Activated B cell treated with CpG ODN at 0.5 μM for 24 hours (primary cell): ENCODE data around the gene RAP1GAP2. TPM values are rescaled to one million over a fixed set of nuclear protein-coding genes. Genes with fewer than 3 reads are reported as not detected.
A peak's percentile ranks its signal among the peaks of the same experiment; 100 is the strongest.
"Not testable (repeated sequence)": the region's sequence is repeated elsewhere in the genome, so short reads cannot be mapped to it uniquely, and the experiment has no call there.

Source experiments
- ATAC-seq: fragments of 200-7000 bp; cut with Tn5 transposase; one replicate; pipeline ENCODE4 v1.10.0; 2021; ENCODE audit warnings: low read depth, mild to moderate bottlenecking, moderate library complexity
- CTCF ChIA-PET: fragments of 350-600 bp; sonication (Branson Sonifier 250); formaldehyde crosslinking; loops from one replicate; lab custom pipeline; 2021; ENCODE audit warnings: antibody characterized with exemption; lab: Charles Lee
- POLR2A ChIA-PET: fragments of 350-600 bp; sonication (Branson Sonifier 250); formaldehyde crosslinking; loops from one replicate; lab custom pipeline; 2021; ENCODE audit warnings: antibody characterized with exemption; lab: Charles Lee
- DNase-seq: peaks from one replicate; pipeline ENCODE4 v3.0.0; 2022
- H3K27ac Mint-ChIP-seq: one replicate; pipeline ENCODE4 v1.8.0; 2020; ENCODE audit warnings: mixed read lengths
- H3K27me3 Mint-ChIP-seq: one replicate; pipeline ENCODE4 v1.8.0; 2021; ENCODE audit warnings: mixed read lengths
- H3K36me3 Mint-ChIP-seq: one replicate; pipeline ENCODE4 v1.8.0; 2021; ENCODE audit warnings: low read depth, mixed read lengths
- H3K4me1 Mint-ChIP-seq: one replicate; pipeline ENCODE4 v1.8.0; 2021; ENCODE audit warnings: mixed read lengths
- H3K4me3 Mint-ChIP-seq: one replicate; pipeline ENCODE4 v1.8.0; 2020; ENCODE audit warnings: mild to moderate bottlenecking, mixed read lengths
- H3K9me3 Mint-ChIP-seq: one replicate; pipeline ENCODE4 v1.8.0; 2020; ENCODE audit warnings: mixed read lengths
- CTCF ChIP-seq: fragments of 200-600 bp; IDR thresholded peaks from one replicate; pipeline ENCODE4 v1.8.0; 2022; ENCODE audit warnings: antibody characterized with exemption, mild to moderate bottlenecking
- intact Hi-C: fragments of 100-400 bp; cut with micrococcal nuclease; formaldehyde crosslinking; loops from one replicate; pipeline ENCODE4 v1.15.1; 2024
- total RNA-seq: library from RNA; stranded (reverse); gene quantifications from 2 replicates; pipeline ENCODE4 v1.2.3, GENCODE V29; 2022

Gene RAP1GAP2
- total RNA-seq, 1 donor from 2014 or later, result 2.6 TPM

DNA sequence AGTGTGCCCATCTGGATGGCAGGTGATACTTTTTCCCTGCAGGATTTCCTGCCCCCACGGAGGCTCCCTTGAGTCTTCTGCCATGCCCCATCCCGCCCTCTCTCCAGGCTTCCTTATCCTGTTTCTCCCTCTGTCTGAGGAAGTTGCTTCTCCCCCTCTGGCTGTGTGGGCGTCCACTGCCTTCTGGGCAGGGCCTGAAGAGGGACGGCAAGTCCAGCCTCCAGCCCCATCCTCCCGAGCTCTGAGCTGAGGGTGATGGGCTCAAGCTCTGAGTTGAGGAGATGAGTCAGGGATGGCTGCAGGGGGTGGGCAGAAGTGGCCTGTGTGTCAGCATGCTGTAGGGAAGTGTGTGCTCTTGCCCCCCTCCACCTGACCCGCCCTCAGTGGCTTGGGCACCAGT lies 14.2 kb upstream of the RAP1GAP2 start:
- no peak for ATAC-seq

GRCh38 chr17:2783310-2784030 lies 12.8 kb upstream of the RAP1GAP2 start:
- CTCF ChIA-PET, result interaction anchor here (1.1 to 1.8 kb wide), 2 partner anchors 54 to 229 kb away, joined by 4 to 5 read pairs; no protein-coding TSS in a partner anchor
- POLR2A ChIA-PET, result no interaction called here
- intact Hi-C loops, result no loop called here

More for the DNA sequence above, 14.2 kb upstream of the RAP1GAP2 start:
- H3K4me3 Mint-ChIP-seq, result no peak overlapping the region
- peaks cover 14% of the 10 kb centered on the region for H3K27me3 Mint-ChIP-seq
- TF ChIP-seq CTCF, result no peak
- no peak overlapping the region for H3K27ac Mint-ChIP-seq
- no peaks in the 10 kb centered on the region for H3K36me3 Mint-ChIP-seq
- DNase-seq, result no peak
- ChIA-PET POLR2A (no interaction called here), CTCF (interaction anchor here (1.1 kb wide), 1 partner anchor 45 kb away, joined by 3 read pairs; no protein-coding TSS in a partner anchor)
- intact Hi-C loops, result no loop called here
- H3K4me1 Mint-ChIP-seq, result peaks cover 8% of the 10 kb centered on the region
- no peaks in the 10 kb centered on the region for H3K9me3 Mint-ChIP-seq

GRCh38 chr17:2784864-2785263 lies 11.4 kb upstream of the RAP1GAP2 start:
- H3K9me3 Mint-ChIP-seq, result no peaks in the 10 kb centered on the region
- H3K27ac Mint-ChIP-seq, result no peak overlapping the region
- DNase-seq, result no peak

More at GRCh38 chr17:2783310-2784030, 12.8 kb upstream of the RAP1GAP2 start:
- DNase-seq (no peak), ATAC-seq (no peak)
- Mint-ChIP-seq H3K4me1 (peaks cover 7% of the 10 kb centered on the region), H3K27me3 (peaks cover 9% of the 10 kb centered on the region), H3K4me3 (no peak overlapping the region), H3K36me3 (no peaks in the 10 kb centered on the region), H3K27ac (no peak overlapping the region), H3K9me3 (no peaks in the 10 kb centered on the region)
- TF ChIP-seq CTCF, result no peak

GRCh38 chr17:2785376-2785775 lies 10.9 kb upstream of the RAP1GAP2 start:
- ChIA-PET POLR2A (interaction anchor here (2.6 kb wide), 1 partner anchor 30 kb away, joined by 16 read pairs; no protein-coding TSS in a partner anchor), CTCF (interaction anchor here (1.0 to 3.0 kb wide), 15 partner anchors 11 to 369 kb away, joined by 3 to 49 read pairs (median 6); partner anchors contain the start of gene RAP1GAP2)
- H3K4me3 Mint-ChIP-seq, intact Hi-C loops, ATAC-seq, H3K9me3 Mint-ChIP-seq, DNase-seq, H3K27ac Mint-ChIP-seq, H3K27me3 Mint-ChIP-seq, H3K36me3 Mint-ChIP-seq: not testable (repeated sequence)
- peaks cover 15% of the 10 kb centered on the region for H3K4me1 Mint-ChIP-seq

More at GRCh38 chr17:2784864-2785263, 11.4 kb upstream of the RAP1GAP2 start:
- ATAC-seq, result no peak
- ChIA-PET POLR2A (interaction anchor here (2.6 kb wide), 1 partner anchor 30 kb away, joined by 16 read pairs; no protein-coding TSS in a partner anchor), CTCF (interaction anchor here (1.5 to 3.0 kb wide), 7 partner anchors 13 to 229 kb away, joined by 5 to 49 read pairs (median 7); no protein-coding TSS in a partner anchor)
- H3K4me1 Mint-ChIP-seq, result peaks cover 11% of the 10 kb centered on the region
- no peak overlapping the region for H3K4me3 Mint-ChIP-seq
- H3K27me3 Mint-ChIP-seq, result no peaks in the 10 kb centered on the region
- intact Hi-C loops, result no loop called here
- no peak for TF ChIP-seq CTCF
- H3K36me3 Mint-ChIP-seq, result no peaks in the 10 kb centered on the region

GRCh38 chr17:2786176-2786881 lies 9.9 kb upstream of the RAP1GAP2 start:
- Mint-ChIP-seq H3K36me3 (no peaks in the 10 kb centered on the region), H3K9me3 (no peaks in the 10 kb centered on the region), H3K4me3 (no peak overlapping the region), H3K27ac (no peak overlapping the region), H3K27me3 (no peaks in the 10 kb centered on the region), H3K4me1 (peaks cover 25% of the 10 kb centered on the region)
- TF ChIP-seq CTCF, result peak; percentile 38
- ChIA-PET CTCF (interaction anchor here (0.6 to 3.0 kb wide), 19 partner anchors 10 to 370 kb away, joined by 3 to 49 read pairs (median 6); partner anchors contain the start of gene RAP1GAP2), POLR2A (interaction anchor here (0.6 to 2.6 kb wide), 7 partner anchors 8 to 394 kb away, joined by 3 to 16 read pairs (median 7); no protein-coding TSS in a partner anchor)
- intact Hi-C loops, result loop anchor here (1.0 to 2.0 kb wide), 5 partner anchors 42 to 227 kb away; no protein-coding TSS in a partner anchor
- peak; percentile 88 for DNase-seq
- ATAC-seq, result peak; percentile 98
